ENCODE measurements around the gene EIF4H. TPM values are rescaled to one million over a fixed set of nuclear protein-coding genes. Genes with fewer than 3 reads are reported as not detected.

The EIF4H gene
- total RNA-seq, 1 experiment from 2014 or later: 365 TPM

- no peaks in the 10 kb centered on the region for H3K4me1 Mint-ChIP-seq (ENCODE audit: insufficient read depth, unreplicated experiment)
- ChIA-PET CTCF (interaction anchor here (1.0 to 2.7 kb wide), 2 partner anchors 34 to 161 kb away, joined by 4 to 14 read pairs; no protein-coding TSS in a partner anchor), POLR2A (interaction anchor here (1.7 kb wide), 1 partner anchor 13 kb away, joined by 4 read pairs; no protein-coding TSS in a partner anchor)
- intact Hi-C loops (cut with micrococcal nuclease): no loop called here
- H3K27me3 Mint-ChIP-seq (ENCODE audit: insufficient read depth, unreplicated experiment): no peaks in the 10 kb centered on the region
- H3K9me3 Mint-ChIP-seq (ENCODE audit: unreplicated experiment): no peaks in the 10 kb centered on the region
- no peak overlapping the region for H3K4me3 Mint-ChIP-seq (ENCODE audit: unreplicated experiment)
- no peak overlapping the region for H3K27ac Mint-ChIP-seq (ENCODE audit: low read depth, unreplicated experiment)
- peaks cover 69% of the 10 kb centered on the region for H3K36me3 Mint-ChIP-seq (ENCODE audit: insufficient read depth, unreplicated experiment)
- BruUV-seq (replicated peaks): no TSS peak
- no peak for DNase-seq (ENCODE audit: unreplicated experiment)
- TF ChIP-seq CTCF (IDR thresholded peaks at IDR 0.05; ENCODE audit: unreplicated experiment): no peak
Observed at GRCh38 chr7:74240482-74240881, 66.3 kb downstream of the EIF4H start.

GRCh38 chr7:74242122-74242443, 67.9 kb downstream of the EIF4H start:
- peak overlapping the region; percentile 5 for H3K27ac Mint-ChIP-seq (ENCODE audit: low read depth, unreplicated experiment)
- TF ChIP-seq CTCF (IDR thresholded peaks at IDR 0.05; ENCODE audit: unreplicated experiment): no peak
- H3K36me3 Mint-ChIP-seq (ENCODE audit: insufficient read depth, unreplicated experiment): peaks cover 82% of the 10 kb centered on the region
- intact Hi-C loops (cut with micrococcal nuclease): no loop called here
- no peaks in the 10 kb centered on the region for H3K27me3 Mint-ChIP-seq (ENCODE audit: insufficient read depth, unreplicated experiment)
- BruUV-seq (replicated peaks): no TSS peak
- CTCF ChIA-PET: interaction anchor here (2.7 kb wide), 1 partner anchor 160 kb away, joined by 14 read pairs; no protein-coding TSS in a partner anchor
- H3K4me1 Mint-ChIP-seq (ENCODE audit: insufficient read depth, unreplicated experiment): no peaks in the 10 kb centered on the region
- no peak for DNase-seq (ENCODE audit: unreplicated experiment)
- POLR2A ChIA-PET: interaction anchor here (0.7 kb wide), 1 partner anchor 12 kb away, joined by 3 read pairs; the partner anchor contains the start of gene RFC2
- no peak overlapping the region for H3K4me3 Mint-ChIP-seq (ENCODE audit: unreplicated experiment)
- H3K9me3 Mint-ChIP-seq (ENCODE audit: unreplicated experiment): no peaks in the 10 kb centered on the region

- ChIA-PET POLR2A (no interaction called here), CTCF (no interaction called here)
- TF ChIP-seq CTCF (IDR thresholded peaks at IDR 0.05; ENCODE audit: unreplicated experiment): no peak
- Mint-ChIP-seq H3K4me3 (ENCODE audit: unreplicated experiment) (no peak overlapping the region), H3K27ac (ENCODE audit: low read depth, unreplicated experiment) (no peak overlapping the region), H3K36me3 (ENCODE audit: insufficient read depth, unreplicated experiment) (peaks cover 87% of the 10 kb centered on the region), H3K4me1 (ENCODE audit: insufficient read depth, unreplicated experiment) (no peaks in the 10 kb centered on the region), H3K27me3 (ENCODE audit: insufficient read depth, unreplicated experiment) (no peaks in the 10 kb centered on the region), H3K9me3 (ENCODE audit: unreplicated experiment) (no peaks in the 10 kb centered on the region)
- no TSS peak for BruUV-seq (replicated peaks)
- DNase-seq (ENCODE audit: unreplicated experiment): no peak
- intact Hi-C loops (cut with micrococcal nuclease): no loop called here
Observed at GRCh38 chr7:74246497-74246896, 72.3 kb downstream of the EIF4H start.

Small RNA genes within 50 kb of the gene (microRNA-seq; reads per million reads assigned to microRNA genes)
- gene MIR590: 882 reads per million, percentile 86 among the genes with 10 or more reads in this experiment

Other genes with a start within 250 kb of the EIF4H start
- not detected in 2 replicates for gene ELN, start 146.2 kb upstream of the EIF4H start, total RNA-seq (2022)
- gene LIMK1, start 90.6 kb upstream of the EIF4H start, total RNA-seq (2022): 21.4 and 23.4 TPM in 2 replicates
- 6.7 and 12.6 TPM in 2 replicates for gene LAT2, start 35.6 kb downstream of the EIF4H start, total RNA-seq (2022)
- gene RFC2, start 80.0 kb downstream of the EIF4H start, total RNA-seq (2022): 16.3 and 35.0 TPM in 2 replicates
- 13.7 and 14.2 TPM in 2 replicates for gene CLIP2, start 115.1 kb downstream of the EIF4H start, total RNA-seq (2022)